H1 (cell line): ENCODE measurements around the gene ANKRD11. TPM values are rescaled to one million over a fixed set of nuclear protein-coding genes. Genes with fewer than 3 reads are reported as not detected.

Experiments
- CTCF ChIA-PET: fragments of 300-600 bp; sonication (Branson Sonifier 250); formaldehyde crosslinking; loops from one replicate; lab custom pipeline; 2021; ENCODE audit not compliant: partially characterized antibody; lab: Charles Lee
- POLR2A ChIA-PET: fragments of 300-600 bp; sonication (Branson Sonifier 250); formaldehyde crosslinking; loops from one replicate; lab custom pipeline; 2021; ENCODE audit warnings: inconsistent platforms; ENCODE audit not compliant: partially characterized antibody; lab: Charles Lee
- DNase-seq, 2 experiments: peaks; one replicate each; pipeline versions ENCODE4 v3.0.0 to v3.0.0-alpha.2; 2010 to 2022; ENCODE audit warnings: low spot score in 2 of 2, low read depth in 1 of 2, mixed read lengths in 1 of 2
- FAIRE-seq: peaks from 2 replicates; lab custom pipeline; 2011; peaks lifted over from hg19 to GRCh38; lab: Jason Lieb, UNC
- H2AFZ ChIP-seq: 2 replicates; pipeline ENCODE4 v1.8.1; 2012; ENCODE audit warnings: low read length, inconsistent platforms
- H2AK5ac ChIP-seq: 2 replicates; pipeline ENCODE4 v1.6.1; 2013; ENCODE audit warnings: low read depth, low read length
- H2BK120ac ChIP-seq: replicated peaks from 2 replicates; pipeline ENCODE3; 2013; ENCODE audit warnings: low read depth, low read length, inconsistent platforms
- H2BK12ac ChIP-seq: 2 replicates; pipeline ENCODE4 v1.6.1; 2013; ENCODE audit warnings: low read depth, low read length
- H2BK15ac ChIP-seq: 2 replicates; pipeline ENCODE4 v1.6.1; 2013; ENCODE audit warnings: low read length
- H2BK20ac ChIP-seq: 2 replicates; pipeline ENCODE4 v1.6.1; 2013; ENCODE audit warnings: low read length
- H2BK5ac ChIP-seq: 2 replicates; pipeline ENCODE4 v1.6.1; 2013; ENCODE audit warnings: low read depth, low read length
- H3K14ac ChIP-seq: 2 replicates; pipeline ENCODE4 v1.6.1; 2013; ENCODE audit warnings: inconsistent platforms; ENCODE audit not compliant: insufficient read length
- H3K18ac ChIP-seq: 2 replicates; pipeline ENCODE4 v1.6.1; 2013; ENCODE audit warnings: low read length; ENCODE audit errors: extremely low read depth
- H3K23ac ChIP-seq: 2 replicates; pipeline ENCODE4 v1.6.1; 2013; ENCODE audit warnings: inconsistent platforms; ENCODE audit not compliant: insufficient read length
- H3K23me2 ChIP-seq: 2 replicates; pipeline ENCODE4 v1.6.1; 2013; ENCODE audit warnings: low read depth, low read length
- H3K27ac ChIP-seq: 2 replicates; pipeline ENCODE4 v1.6.1; 2011; ENCODE audit warnings: low read depth, low read length, inconsistent platforms
- H3K27me3 ChIP-seq, 4 experiments: replicated peaks in 1 of 4; 1 replicate in 1 of 4; 2 replicates in 3 of 4; pipeline versions ENCODE4 v1.6.1 to v1.8.1; 2011 to 2013; ENCODE audit warnings: low read length in 3 of 4, mild to moderate bottlenecking in 3 of 4, inconsistent platforms in 2 of 4, mixed read lengths in 2 of 4, moderate library complexity in 1 of 4; ENCODE audit not compliant: control insufficient read depth in 3 of 4, insufficient read depth in 3 of 4; ENCODE audit errors: extremely low read depth in 1 of 4
- H3K36me3 ChIP-seq, 4 experiments: 2 replicates each; pipeline versions ENCODE4 v1.6.1 to v1.8.1; 2011 to 2013; ENCODE audit warnings: mild to moderate bottlenecking in 4 of 4, low read length in 3 of 4, moderate library complexity in 2 of 4, control low read depth in 1 of 4, inconsistent platforms in 1 of 4; ENCODE audit not compliant: insufficient read depth in 4 of 4, control insufficient read depth in 2 of 4
- H3K4ac ChIP-seq: replicated peaks from 2 replicates; pipeline ENCODE3; 2013; ENCODE audit warnings: low read length, low read depth, mixed read lengths, inconsistent platforms; ENCODE audit not compliant: insufficient read length
- H3K4me1 ChIP-seq, 4 experiments: replicated peaks in 1 of 4; 1 replicate in 1 of 4; 2 replicates in 3 of 4; pipeline versions ENCODE4 v1.6.1 to v1.8.1; 2011 to 2013; ENCODE audit warnings: low read length in 3 of 4, inconsistent platforms in 2 of 4, mixed read lengths in 1 of 4; ENCODE audit not compliant: insufficient read depth in 4 of 4, control insufficient read depth in 3 of 4
- H3K4me2 ChIP-seq, 2 experiments: 2 replicates each; pipeline versions ENCODE4 v1.6.1 to v1.8.1; 2011 to 2013; ENCODE audit warnings: low read depth in 2 of 2, low read length in 2 of 2, control low read depth in 1 of 2, inconsistent platforms in 1 of 2, mild to moderate bottlenecking in 1 of 2; ENCODE audit not compliant: insufficient read depth in 1 of 2
- H3K4me3 ChIP-seq, 4 experiments: fragments of 200-600, 300-600 bp in 1 of 4; sonication (generic), shearing (Covaris generic), sonication (Bioruptor Twin) in 1 of 4; 2 replicates each; pipeline versions ENCODE4 v1.5.1 to v1.8.1; 2011 to 2016; ENCODE audit warnings: low read length in 4 of 4, low read depth in 3 of 4, control low read depth in 2 of 4, inconsistent platforms in 2 of 4, mild to moderate bottlenecking in 2 of 4, mixed read lengths in 1 of 4, moderate library complexity in 1 of 4; ENCODE audit not compliant: insufficient read depth in 2 of 4; ENCODE audit errors: extremely low read depth in 1 of 4
- H3K56ac ChIP-seq: replicated peaks from 2 replicates; pipeline ENCODE3; 2013; ENCODE audit warnings: low read depth, mild to moderate bottlenecking, mixed read lengths, low read length, inconsistent platforms; ENCODE audit not compliant: insufficient read length
- H3K79me1 ChIP-seq: 2 replicates; pipeline ENCODE4 v1.6.1; 2013; ENCODE audit warnings: low read depth, low read length, control low read depth
- H3K79me2 ChIP-seq, 2 experiments: 2 replicates each; pipeline versions ENCODE4 v1.6.1 to v1.8.1; 2012 to 2013; ENCODE audit warnings: low read length in 2 of 2, mild to moderate bottlenecking in 2 of 2, inconsistent platforms in 1 of 2; ENCODE audit not compliant: insufficient read depth in 2 of 2, control insufficient read depth in 1 of 2
- H3K9ac ChIP-seq, 4 experiments: replicated peaks in 1 of 4; 1 replicate in 1 of 4; 2 replicates in 3 of 4; pipeline versions ENCODE4 v1.6.1 to v1.8.1; 2011 to 2013; ENCODE audit warnings: low read depth in 3 of 4, low read length in 3 of 4, control low read depth in 2 of 4, mild to moderate bottlenecking in 2 of 4, moderate library complexity in 2 of 4, inconsistent platforms in 1 of 4; ENCODE audit errors: extremely low read depth in 1 of 4
- H3K9me3 ChIP-seq, 2 experiments: 2 replicates each; pipeline versions ENCODE4 v1.6.1 to v1.8.1; 2012 to 2013; ENCODE audit warnings: mild to moderate bottlenecking in 2 of 2, moderate library complexity in 2 of 2, control low read depth in 1 of 2, inconsistent platforms in 1 of 2, low read depth in 1 of 2, low read length in 1 of 2, mixed read lengths in 1 of 2; ENCODE audit not compliant: insufficient read depth in 2 of 2
- H4K20me1 ChIP-seq, 2 experiments: replicated peaks in 1 of 2; 2 replicates each; pipeline versions ENCODE3 to v1.8.1; 2011 to 2013; ENCODE audit warnings: inconsistent platforms in 2 of 2, low read length in 2 of 2, mild to moderate bottlenecking in 1 of 2; ENCODE audit not compliant: insufficient read depth in 2 of 2, control insufficient read depth in 1 of 2
- H4K5ac ChIP-seq: 2 replicates; pipeline ENCODE4 v1.6.1; 2013; ENCODE audit warnings: low read length, low read depth, mixed read lengths, inconsistent platforms; ENCODE audit not compliant: insufficient read length
- H4K8ac ChIP-seq: 2 replicates; pipeline ENCODE4 v1.8.0; 2013; ENCODE audit warnings: mild to moderate bottlenecking, moderate library complexity, low read length, inconsistent platforms; ENCODE audit not compliant: insufficient read depth; ENCODE audit errors: extremely low read depth
- H4K91ac ChIP-seq: replicated peaks from 2 replicates; pipeline ENCODE3; 2013; ENCODE audit warnings: low read length, mixed read lengths, inconsistent platforms; ENCODE audit not compliant: insufficient read length
- CBX8 ChIP-seq: fragments of 300-800, 300-1000 bp; sonication (generic); IDR thresholded peaks from 2 replicates; pipeline ENCODE4 v1.7.1; 2016; ENCODE audit warnings: low read depth, low read length, borderline replicate concordance
- CTBP2 ChIP-seq: IDR thresholded peaks from 2 replicates; pipeline ENCODE4 v1.7.0; 2011; ENCODE audit warnings: borderline replicate concordance, mild to moderate bottlenecking, moderate library complexity, mixed read lengths, low read length; ENCODE audit not compliant: insufficient read depth, insufficient read length
- POLR2A ChIP-seq, 2 experiments: IDR thresholded peaks; 1 replicate in 1 of 2; 2 replicates in 1 of 2; pipeline ENCODE4 v1.6.1; 2011; ENCODE audit warnings: low read depth in 2 of 2, low read length in 2 of 2, mild to moderate bottlenecking in 2 of 2; ENCODE audit errors: control extremely low read depth in 1 of 2
- RXRA ChIP-seq: IDR thresholded peaks from 2 replicates; pipeline ENCODE4 v1.6.1; 2011; ENCODE audit warnings: low read depth, mild to moderate bottlenecking, low read length, moderate library complexity; ENCODE audit not compliant: insufficient read depth
- SIN3A ChIP-seq, 2 experiments: IDR thresholded peaks in 1 of 2; conservative IDR thresholded peaks in 1 of 2; 2 replicates each; pipeline ENCODE4 v1.6.1; 2011 to 2012; ENCODE audit warnings: low read length in 2 of 2, improper control_type of control experiment in 1 of 2, low read depth in 1 of 2, mild to moderate bottlenecking in 1 of 2
- SIX5 ChIP-seq: IDR thresholded peaks from 2 replicates; pipeline ENCODE4 v1.6.1; 2011; ENCODE audit warnings: mild to moderate bottlenecking, low read depth, low read length
- SRF ChIP-seq: IDR thresholded peaks from 2 replicates; pipeline ENCODE4 v1.6.1; 2011; ENCODE audit warnings: mild to moderate bottlenecking, low read depth, low read length, moderate library complexity
- SUZ12 ChIP-seq: fragments of 200-600 bp; sonication (generic); IDR thresholded peaks from 2 replicates; pipeline ENCODE4 v1.6.1; 2012; ENCODE audit warnings: mild to moderate bottlenecking, inconsistent platforms, low read length, moderate library complexity, mixed read lengths
- WGBS, 2 experiments: shearing (Covaris generic) in 1 of 2; methylation state at CpG; one replicate each; pipeline versions ENCODE4 v1.1.6 to v1.1.7; 2013 to 2015; ENCODE audit warnings: low lambda C conversion rate in 2 of 2, mixed read lengths in 2 of 2, inconsistent platforms in 1 of 2, low coverage in 1 of 2, missing lambda C conversion rate in 1 of 2; ENCODE audit not compliant: insufficient replicate concordance in 2 of 2, insufficient coverage in 1 of 2, insufficient read length in 1 of 2; ENCODE audit errors: extremely low coverage in 1 of 2, missing lambda C conversion rate in 1 of 2; 5-methylcytosine and 5-hydroxymethylcytosine counted together
- polyA plus RNA-seq, 7 experiments: library from polyadenylated mRNA; depleted of rRNA in 3 of 7; stranded (reverse) in 5 of 7; unstranded in 2 of 7; fragments of >200 nt in 5 of 7; fragments of 200-250 nt in 2 of 7; gene quantifications; 1 replicate in 5 of 7; 2 replicates in 1 of 7; 4 replicates in 1 of 7; pipeline versions ENCODE4 v1.2.1 to v1.2.3, GENCODE V29; 2011 to 2013; ENCODE audit warnings: missing spikeins in 2 of 7, mixed read lengths in 2 of 7
- total RNA-seq: library from RNA; stranded (reverse); fragmentation: NEBNext Ultra II Directional; extraction: Animal tissue kit (Norgen Biotek cat#: 25700); gene quantifications from 2 replicates; pipeline ENCODE4 v1.2.1, GENCODE V29; 2021

ANKRD11 gene
- total and polyA plus RNA-seq, 2 of the 8 experiments (the other 6 are each of a cell fraction or from before 2014, with no cell fraction given), result 46.5 to 142 TPM

GRCh38 chr16:89388536-89388935, 101.8 kb downstream of the ANKRD11 start:
- FAIRE-seq, result no peak
- Histone ChIP-seq H3K9me3 (no peaks in the 10 kb centered on the region), H2AFZ (no peak overlapping the region), H3K4me1 (peaks cover 8 to 24% (median 15%) of the 10 kb centered on the region in 4 experiments), H3K36me3 (peaks cover 0 to 5% (median 0%) of the 10 kb centered on the region in 4 experiments; a peak in 2 of 8 replicates), H3K23me2 (no peaks in the 10 kb centered on the region), H3K4me2 (no peak overlapping the region), H3K79me2 (peaks cover 37 to 93% of the 10 kb centered on the region in 2 experiments), H4K8ac (no peak overlapping the region), H3K27me3 (no peaks in the 10 kb centered on the region), H4K20me1 (peaks cover 31 to 38% of the 10 kb centered on the region in 2 experiments), H4K91ac (no peak overlapping the region), H3K27ac (no peak overlapping the region), H3K18ac (peak overlapping the region; percentile 48; the same call in 1 of the 2 replicates), H3K14ac (no peak overlapping the region), H2BK12ac (no peak overlapping the region), H4K5ac (no peak overlapping the region), H3K4ac (no peak overlapping the region), H3K79me1 (peaks cover 21% of the 10 kb centered on the region), H3K4me3 (no peak overlapping the region), H3K9ac (no peak overlapping the region), H2BK120ac (no peak overlapping the region), H2BK5ac (no peak overlapping the region), H2AK5ac (no peak overlapping the region), H3K56ac (no peak overlapping the region), H2BK20ac (no peak overlapping the region), H2BK15ac (no peak overlapping the region), H3K23ac (no peak overlapping the region)
- ChIA-PET CTCF (interaction anchor here (0.7 kb wide), 1 partner anchor 13 kb away, joined by 3 read pairs; no protein-coding TSS in a partner anchor), POLR2A (no interaction called here)
- DNase-seq, result no peak
- WGBS, 2 experiments, result 90% methylated on average over 9 of the region's 9 CpGs; no CpG with 5 or more reads in 1 of the 2 experiments
- TF ChIP-seq SIX5 (no peak), CBX8 (no peak), POLR2A (IDR thresholded peaks at IDR 0.05; ENCODE audit: control extremely low read depth in 1 of 2, low read depth in 2 of 2, low read length in 2 of 2) (no peak), SRF (no peak), RXRA (no peak), SUZ12 (no peak), CTBP2 (no peak), SIN3A (conservative IDR thresholded peaks at IDR 0.05 in 1 of 2, IDR thresholded peaks at IDR 0.05 in 1 of 2; ENCODE audit: low read depth in 1 of 2, low read length in 2 of 2) (no peak)
